ENCODE results near the gene ZGPAT.

The ZGPAT gene

GRCh38 chr20:63778857-63779256 lies 71.0 kb downstream of the ZGPAT start:
- no peaks in the 10 kb centered on the region for H3K9me3 ChIP-seq (replicated peaks in 1 of 2; ENCODE audit: control insufficient read depth in 2 of 2, insufficient read depth in 1 of 2, low read depth in 1 of 2, low read length in 2 of 2)
- no peak overlapping the region for H2BK120ac ChIP-seq (ENCODE audit: low read depth, low read length)
- no peak overlapping the region for H3K23ac ChIP-seq (ENCODE audit: low read depth, low read length, poor library complexity)
- no CpG with 5 or more reads among the region's 9 CpGs for WGBS, 2 donors (ENCODE audit: extremely low coverage in 2 of 2, insufficient read length in 2 of 2, insufficient replicate concordance in 1 of 2)
- no peak overlapping the region for H2AK5ac ChIP-seq (ENCODE audit: low read depth, low read length)
- no peak for DNase-seq (ENCODE audit: low spot score)
- no peak overlapping the region for H2BK15ac ChIP-seq (ENCODE audit: low read length)
- H3K27ac ChIP-seq (replicated peaks; ENCODE audit: low read length) = no peak overlapping the region
- peaks cover 0 to 26% of the 10 kb centered on the region in 2 donors for H3K36me3 ChIP-seq (replicated peaks in 1 of 2; ENCODE audit: control insufficient read depth in 2 of 2, insufficient read depth in 2 of 2, low read length in 2 of 2)
- H2BK5ac ChIP-seq (ENCODE audit: low read length) = no peak overlapping the region
- no peak overlapping the region for H3K4me3 ChIP-seq (ENCODE audit: low read length in 2 of 2)
- H3K18ac ChIP-seq (ENCODE audit: low read length) = no peak overlapping the region
- H4K8ac ChIP-seq (ENCODE audit: low read depth, low read length) = no peak overlapping the region
- peaks cover 7% of the 10 kb centered on the region for H3K79me1 ChIP-seq (ENCODE audit: low read depth, low read length)
- H3K14ac ChIP-seq (ENCODE audit: low read length) = no peak overlapping the region
- no peak overlapping the region for H3K9ac ChIP-seq (ENCODE audit: low read depth, low read length, poor library complexity)
- H3K4ac ChIP-seq (ENCODE audit: low read length) = no peak overlapping the region
- no peak overlapping the region for H4K91ac ChIP-seq (ENCODE audit: low read depth, low read length, poor library complexity)
- H3K27me3 ChIP-seq (ENCODE audit: control insufficient read depth in 3 of 3, insufficient read depth in 3 of 3, low read depth in 1 of 3, low read length in 3 of 3) = no peaks in the 10 kb centered on the region
- peaks cover 8 to 10% of the 10 kb centered on the region in 2 donors for H3K4me1 ChIP-seq (ENCODE audit: control insufficient read depth in 2 of 2, insufficient read depth in 1 of 2, low read depth in 1 of 2, low read length in 2 of 2)
- H2AFZ ChIP-seq (ENCODE audit: low read length) = no peak overlapping the region
- no peak overlapping the region for H2BK12ac ChIP-seq (ENCODE audit: low read length)
- H3K4me2 ChIP-seq (ENCODE audit: insufficient read depth, low read length, poor library complexity, severe bottlenecking) = no peak overlapping the region

GRCh38 chr20:63781181-63781580 lies 73.3 kb downstream of the ZGPAT start:
- no peak for DNase-seq (ENCODE audit: low spot score)
- H3K4ac ChIP-seq (ENCODE audit: low read length) = no peak overlapping the region
- no CpG with 5 or more reads among the region's 14 CpGs for WGBS, 2 donors (ENCODE audit: extremely low coverage in 2 of 2, insufficient read length in 2 of 2, insufficient replicate concordance in 1 of 2)
- no peak overlapping the region for H2BK5ac ChIP-seq (ENCODE audit: low read length)
- H2AK5ac ChIP-seq (ENCODE audit: low read depth, low read length) = no peak overlapping the region
- no peak overlapping the region for H2BK12ac ChIP-seq (ENCODE audit: low read length)
- no peaks in the 10 kb centered on the region for H3K9me3 ChIP-seq (replicated peaks in 1 of 2; ENCODE audit: control insufficient read depth in 2 of 2, insufficient read depth in 1 of 2, low read depth in 1 of 2, low read length in 2 of 2)
- no peak overlapping the region for H3K27ac ChIP-seq (replicated peaks; ENCODE audit: low read length)
- H3K23ac ChIP-seq (ENCODE audit: low read depth, low read length, poor library complexity) = no peak overlapping the region
- H3K4me3 ChIP-seq (ENCODE audit: low read length in 2 of 2) = no peak overlapping the region
- H3K4me2 ChIP-seq (ENCODE audit: insufficient read depth, low read length, poor library complexity, severe bottlenecking) = no peak overlapping the region
- H3K27me3 ChIP-seq (ENCODE audit: control insufficient read depth in 3 of 3, insufficient read depth in 3 of 3, low read depth in 1 of 3, low read length in 3 of 3) = no peaks in the 10 kb centered on the region
- no peak overlapping the region for H4K91ac ChIP-seq (ENCODE audit: low read depth, low read length, poor library complexity)
- no peak overlapping the region for H3K14ac ChIP-seq (ENCODE audit: low read length)
- peaks cover 8% of the 10 kb centered on the region for H3K79me1 ChIP-seq (ENCODE audit: low read depth, low read length)
- no peak overlapping the region for H3K9ac ChIP-seq (ENCODE audit: low read depth, low read length, poor library complexity)
- peaks cover 0 to 17% of the 10 kb centered on the region in 2 donors for H3K36me3 ChIP-seq (replicated peaks in 1 of 2; ENCODE audit: control insufficient read depth in 2 of 2, insufficient read depth in 2 of 2, low read length in 2 of 2)
- no peak overlapping the region for H2BK15ac ChIP-seq (ENCODE audit: low read length)
- H2AFZ ChIP-seq (ENCODE audit: low read length) = no peak overlapping the region
- H3K18ac ChIP-seq (ENCODE audit: low read length) = no peak overlapping the region
- H2BK120ac ChIP-seq (ENCODE audit: low read depth, low read length) = no peak overlapping the region
- H4K8ac ChIP-seq (ENCODE audit: low read depth, low read length) = no peak overlapping the region
- H3K4me1 ChIP-seq (ENCODE audit: control insufficient read depth in 2 of 2, insufficient read depth in 1 of 2, low read depth in 1 of 2, low read length in 2 of 2) = peaks cover 2 to 7% of the 10 kb centered on the region in 2 donors

GRCh38 chr20:63782051-63782471 lies 74.2 kb downstream of the ZGPAT start:
- no peak for DNase-seq (ENCODE audit: low spot score)
- Histone ChIP-seq H3K27me3 (ENCODE audit: control insufficient read depth in 3 of 3, insufficient read depth in 3 of 3, low read depth in 1 of 3, low read length in 3 of 3) (no peaks in the 10 kb centered on the region), H3K9me3 (replicated peaks in 1 of 2; ENCODE audit: control insufficient read depth in 2 of 2, insufficient read depth in 1 of 2, low read depth in 1 of 2, low read length in 2 of 2) (no peaks in the 10 kb centered on the region), H2BK12ac (ENCODE audit: low read length) (no peak overlapping the region), H3K23ac (ENCODE audit: low read depth, low read length, poor library complexity) (no peak overlapping the region), H3K79me1 (ENCODE audit: low read depth, low read length) (peaks cover 5% of the 10 kb centered on the region), H4K91ac (ENCODE audit: low read depth, low read length, poor library complexity) (peak overlapping the region; percentile 85), H3K27ac (replicated peaks; ENCODE audit: low read length) (no peak overlapping the region), H3K4me3 (ENCODE audit: low read length in 2 of 2) (no peak overlapping the region), H3K4me1 (ENCODE audit: control insufficient read depth in 2 of 2, insufficient read depth in 1 of 2, low read depth in 1 of 2, low read length in 2 of 2) (peaks cover 2 to 7% of the 10 kb centered on the region in 2 donors), H3K14ac (ENCODE audit: low read length) (no peak overlapping the region), H3K4me2 (ENCODE audit: insufficient read depth, low read length, poor library complexity, severe bottlenecking) (no peak overlapping the region), H3K4ac (ENCODE audit: low read length) (no peak overlapping the region), H2BK15ac (ENCODE audit: low read length) (no peak overlapping the region), H2AFZ (ENCODE audit: low read length) (no peak overlapping the region), H2BK120ac (ENCODE audit: low read depth, low read length) (no peak overlapping the region), H3K9ac (ENCODE audit: low read depth, low read length, poor library complexity) (no peak overlapping the region), H2BK5ac (ENCODE audit: low read length) (no peak overlapping the region), H4K8ac (ENCODE audit: low read depth, low read length) (no peak overlapping the region), H2AK5ac (ENCODE audit: low read depth, low read length) (no peak overlapping the region), H3K18ac (ENCODE audit: low read length) (no peak overlapping the region), H3K36me3 (replicated peaks in 1 of 2; ENCODE audit: control insufficient read depth in 2 of 2, insufficient read depth in 2 of 2, low read length in 2 of 2) (peaks cover 0 to 21% of the 10 kb centered on the region in 2 donors)
- no CpG with 5 or more reads among the region's 18 CpGs for WGBS, 2 donors (ENCODE audit: extremely low coverage in 2 of 2, insufficient read length in 2 of 2, insufficient replicate concordance in 1 of 2)

- H3K23ac ChIP-seq (ENCODE audit: low read depth, low read length, poor library complexity) = no peak overlapping the region
- H2AFZ ChIP-seq (ENCODE audit: low read length) = no peak overlapping the region
- no peak overlapping the region for H3K4me2 ChIP-seq (ENCODE audit: insufficient read depth, low read length, poor library complexity, severe bottlenecking)
- H3K36me3 ChIP-seq (replicated peaks in 1 of 2; ENCODE audit: control insufficient read depth in 2 of 2, insufficient read depth in 2 of 2, low read length in 2 of 2) = peaks cover 0 to 23% of the 10 kb centered on the region in 2 donors
- H3K9ac ChIP-seq (ENCODE audit: low read depth, low read length, poor library complexity) = no peak overlapping the region
- DNase-seq (ENCODE audit: low spot score) = no peak
- no peak overlapping the region for H2BK15ac ChIP-seq (ENCODE audit: low read length)
- H3K4me3 ChIP-seq (ENCODE audit: low read length in 2 of 2) = no peak overlapping the region
- H3K4ac ChIP-seq (ENCODE audit: low read length) = no peak overlapping the region
- no peak overlapping the region for H3K14ac ChIP-seq (ENCODE audit: low read length)
- H2BK5ac ChIP-seq (ENCODE audit: low read length) = no peak overlapping the region
- peak overlapping the region; percentile 65 for H4K8ac ChIP-seq (ENCODE audit: low read depth, low read length)
- WGBS, 2 donors (ENCODE audit: extremely low coverage in 2 of 2, insufficient read length in 2 of 2, insufficient replicate concordance in 1 of 2) = no CpG with 5 or more reads among the region's 12 CpGs
- H4K91ac ChIP-seq (ENCODE audit: low read depth, low read length, poor library complexity) = peak overlapping the region; percentile 85
- no peak overlapping the region for H2AK5ac ChIP-seq (ENCODE audit: low read depth, low read length)
- no peak overlapping the region for H3K27ac ChIP-seq (replicated peaks; ENCODE audit: low read length)
- H3K9me3 ChIP-seq (replicated peaks in 1 of 2; ENCODE audit: control insufficient read depth in 2 of 2, insufficient read depth in 1 of 2, low read depth in 1 of 2, low read length in 2 of 2) = no peaks in the 10 kb centered on the region
- H2BK12ac ChIP-seq (ENCODE audit: low read length) = no peak overlapping the region
- H3K79me1 ChIP-seq (ENCODE audit: low read depth, low read length) = peaks cover 5% of the 10 kb centered on the region
- peak overlapping the region; percentile 64 for H3K18ac ChIP-seq (ENCODE audit: low read length)
- peaks cover 2 to 7% of the 10 kb centered on the region in 2 donors for H3K4me1 ChIP-seq (ENCODE audit: control insufficient read depth in 2 of 2, insufficient read depth in 1 of 2, low read depth in 1 of 2, low read length in 2 of 2)
- no peak overlapping the region for H2BK120ac ChIP-seq (ENCODE audit: low read depth, low read length)
- H3K27me3 ChIP-seq (ENCODE audit: control insufficient read depth in 3 of 3, insufficient read depth in 3 of 3, low read depth in 1 of 3, low read length in 3 of 3) = no peaks in the 10 kb centered on the region
Observed at GRCh38 chr20:63782521-63782971, 74.7 kb downstream of the ZGPAT start.

Data from neuronal stem cell (in vitro differentiated cells).